CD4-positive, alpha-beta memory T cell (primary cell): ENCODE results near the gene CDC34. TPM values are rescaled to one million over a fixed set of nuclear protein-coding genes. Genes with fewer than 3 reads are reported as not detected.

Experiments
- CTCF ChIA-PET: fragments of 350-600 bp; sonication (Branson Sonifier 250); formaldehyde crosslinking; loops from one replicate; lab custom pipeline; 2021; ENCODE audit warnings: inconsistent platforms; ENCODE audit not compliant: partially characterized antibody; lab: Charles Lee
- POLR2A ChIA-PET: fragments of 350-600 bp; sonication (Branson Sonifier 250); formaldehyde crosslinking; loops from one replicate; lab custom pipeline; 2021; ENCODE audit not compliant: partially characterized antibody; lab: Charles Lee
- DNase-seq, 5 donors: peaks; one replicate each; pipeline versions ENCODE4 v3.0.0 to v3.0.0-alpha.2; 2020 to 2022; ENCODE audit warnings: mixed read lengths in 1 of 5
- H3K27ac ChIP-seq: one replicate; pipeline ENCODE4 v1.7.0; 2013; ENCODE audit warnings: low read depth, low read length
- H3K27me3 ChIP-seq: 2 replicates; pipeline ENCODE4 v1.7.0; 2013; ENCODE audit warnings: mild to moderate bottlenecking, low read length, moderate library complexity; ENCODE audit not compliant: insufficient read depth
- H3K36me3 ChIP-seq: 2 replicates; pipeline ENCODE4 v1.7.0; 2013; ENCODE audit warnings: mild to moderate bottlenecking, low read length, moderate library complexity; ENCODE audit not compliant: insufficient read depth
- H3K4me1 ChIP-seq: 2 replicates; pipeline ENCODE4 v1.7.0; 2013; ENCODE audit warnings: mild to moderate bottlenecking, low read length, moderate library complexity; ENCODE audit not compliant: insufficient read depth
- H3K4me3 ChIP-seq, 2 donors: one replicate each; pipeline ENCODE4 v1.7.0; 2013; ENCODE audit warnings: low read length in 2 of 2, mild to moderate bottlenecking in 1 of 2
- H3K9me3 ChIP-seq, 2 donors: one replicate each; pipeline ENCODE4 v1.7.0; 2013; ENCODE audit warnings: low read length in 2 of 2, control low read depth in 1 of 2; ENCODE audit not compliant: control insufficient read depth in 1 of 2
- H3K27ac Mint-ChIP-seq, 7 donors: one replicate each; pipeline ENCODE4 v1.8.0; 2020 to 2021; ENCODE audit warnings: mixed read lengths in 7 of 7, mild to moderate bottlenecking in 6 of 7, inconsistent platforms in 3 of 7, moderate library complexity in 3 of 7
- H3K27me3 Mint-ChIP-seq, 2 donors: one replicate each; pipeline ENCODE4 v1.8.0; 2020 to 2021; ENCODE audit warnings: mixed read lengths in 2 of 2
- H3K36me3 Mint-ChIP-seq, 2 donors: one replicate each; pipeline ENCODE4 v1.8.0; 2020 to 2021; ENCODE audit warnings: mixed read lengths in 2 of 2, inconsistent platforms in 1 of 2, mild to moderate bottlenecking in 1 of 2
- H3K4me1 Mint-ChIP-seq, 4 donors: one replicate each; pipeline ENCODE4 v1.8.0; 2020 to 2021; ENCODE audit warnings: mixed read lengths in 4 of 4, mild to moderate bottlenecking in 1 of 4
- H3K4me3 Mint-ChIP-seq, 8 donors: one replicate each; pipeline ENCODE4 v1.8.0; 2020 to 2021; ENCODE audit warnings: mixed read lengths in 8 of 8, mild to moderate bottlenecking in 7 of 8, moderate library complexity in 6 of 8, inconsistent platforms in 3 of 8
- H3K9me3 Mint-ChIP-seq, 8 donors: one replicate each; pipeline ENCODE4 v1.8.0; 2020 to 2021; ENCODE audit warnings: mixed read lengths in 8 of 8, mild to moderate bottlenecking in 5 of 8, inconsistent platforms in 3 of 8, moderate library complexity in 1 of 8
- intact Hi-C: fragments of 100-400 bp; cut with micrococcal nuclease; formaldehyde crosslinking; loops from one replicate; pipeline ENCODE4 v1.15.1; 2023
- polyA plus RNA-seq, 2 donors: library from polyadenylated mRNA; unstranded; fragments of 300-500 nt; fragmentation: Illumina TruSeq; gene quantifications; one replicate each; pipeline ENCODE4 v1.2.3, GENCODE V29; 2021
- total RNA-seq, 2 experiments: library from RNA; stranded (reverse); gene quantifications; one replicate each; pipeline ENCODE4 v1.2.3, GENCODE V29; 2021

The CDC34 gene
- total and polyA plus RNA-seq, 4 experiments from 2014 or later: 26.7 to 46.6 (median 44.2) TPM

DNA sequence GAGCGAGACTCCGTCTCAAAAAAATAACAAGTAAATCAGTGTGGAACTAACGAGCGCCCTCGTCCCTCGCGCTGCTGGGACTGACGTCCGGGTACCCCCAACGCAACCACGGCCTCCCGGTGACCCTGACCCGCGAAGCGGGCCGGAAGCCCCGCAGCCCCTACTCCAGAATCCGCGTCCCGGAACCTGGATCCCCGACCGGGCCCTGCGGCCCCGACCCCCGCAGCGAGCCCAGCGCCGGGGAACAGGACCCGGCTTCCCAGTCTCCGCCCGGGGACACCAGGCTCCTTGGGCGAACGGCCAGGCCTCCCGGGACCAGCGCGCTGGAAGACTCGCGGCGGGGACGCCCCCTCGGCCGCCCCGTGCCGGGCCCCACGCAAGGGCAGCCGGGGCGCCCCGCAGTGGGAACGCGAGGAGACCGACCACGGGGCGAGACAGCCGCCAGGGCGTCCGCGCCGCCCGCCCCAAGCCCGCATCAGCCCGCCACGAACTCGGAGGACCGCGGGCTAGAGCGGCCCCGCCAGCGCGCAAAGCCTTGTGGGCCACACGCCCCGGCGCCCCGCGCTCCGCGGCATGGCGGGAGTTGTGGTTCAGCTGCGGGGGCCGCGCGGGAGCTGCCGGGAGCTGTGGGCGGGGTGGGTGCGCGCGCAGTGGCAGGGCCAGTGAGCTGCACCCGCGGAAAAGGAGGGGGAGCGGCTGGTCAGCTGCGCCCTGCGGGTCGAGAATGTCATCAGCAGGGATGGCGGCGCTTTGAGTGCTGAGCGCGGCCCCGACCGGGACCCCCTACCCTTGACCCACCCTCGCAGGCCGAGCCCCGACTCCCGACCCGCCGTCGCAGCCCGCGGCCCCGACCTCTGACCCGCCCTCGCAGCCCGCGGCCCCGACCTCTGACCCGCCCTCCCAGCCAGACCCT, 42.8 kb upstream of the CDC34 start:
- Mint-ChIP-seq H3K4me1 (peaks cover 0 to 24% (median 2%) of the 10 kb centered on the region in 4 donors), H3K4me3 (peak overlapping the region; percentile 68 to 91 (median 82)), H3K27me3 (peaks cover 4 to 6% of the 10 kb centered on the region in 2 donors), H3K9me3 (peaks cover 0 to 1% (median 0%) of the 10 kb centered on the region in 8 donors), H3K27ac (peak overlapping the region; percentile 24 to 91 (median 80)), H3K36me3 (no peaks in the 10 kb centered on the region)
- Histone ChIP-seq H3K27me3 (no peaks in the 10 kb centered on the region), H3K36me3 (no peaks in the 10 kb centered on the region), H3K9me3 (no peaks in the 10 kb centered on the region), H3K4me3 (peak overlapping the region in 1 of 2 donors; percentile 77), H3K4me1 (peaks cover 5% of the 10 kb centered on the region), H3K27ac (peak overlapping the region; percentile 79)
- peak; percentile 89 to 92 (median 91) for DNase-seq
- intact Hi-C loops: loop anchor here (1.0 kb wide), 1 partner anchor 19 kb away; the partner anchor contains the start of gene TPGS1
- CTCF ChIA-PET: interaction anchor here (1.1 to 3.1 kb wide), 2 partner anchors 18 to 22 kb away, joined by 18 to 30 read pairs; partner anchors contain the start of gene TPGS1
- POLR2A ChIA-PET: interaction anchor here (0.8 to 1.7 kb wide), 7 partner anchors 9 to 43 kb away, joined by 3 to 61 read pairs (median 6); partner anchors contain the start of genes CDC34 and TPGS1

DNA sequence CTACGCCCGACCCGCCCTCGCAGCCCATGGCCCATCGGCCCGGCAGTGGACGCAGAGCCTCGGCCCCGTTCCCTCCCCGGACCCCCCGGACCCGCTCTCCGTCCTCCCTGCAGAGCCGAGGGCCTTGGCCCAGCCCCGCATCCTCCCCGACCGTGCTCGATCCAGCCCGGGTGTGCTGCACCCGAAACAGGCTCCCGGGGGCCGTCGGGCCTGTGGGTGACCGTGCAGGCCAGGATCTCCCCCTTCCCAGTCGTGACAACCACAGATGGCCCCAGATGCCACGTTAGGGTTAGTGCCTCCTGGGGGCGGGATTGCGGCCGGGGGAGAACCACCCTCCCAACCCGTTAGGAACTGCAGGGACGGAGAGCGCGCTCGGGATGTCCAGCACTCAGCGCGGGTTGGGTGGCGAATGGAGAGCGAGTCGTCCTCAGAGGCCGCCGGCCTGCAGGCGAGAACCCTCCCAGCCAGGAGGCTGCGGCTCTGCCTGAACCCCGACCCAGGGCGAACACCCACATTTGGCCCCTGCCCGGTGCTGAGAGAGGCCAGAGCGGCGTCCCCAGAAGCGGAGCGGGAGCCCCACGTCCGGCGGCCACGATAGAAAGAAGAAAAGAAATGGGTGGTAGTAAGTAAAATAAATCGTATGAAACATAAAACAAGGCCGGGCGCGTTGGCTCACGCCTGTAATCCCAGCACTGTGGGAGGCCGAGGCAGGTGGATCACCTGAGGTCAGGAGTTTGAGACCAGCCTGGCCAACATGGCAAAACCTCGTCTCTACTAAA, 42.0 kb upstream of the CDC34 start:
- Mint-ChIP-seq H3K4me1 (peaks cover 0 to 24% (median 2%) of the 10 kb centered on the region in 4 donors), H3K27me3 (peaks cover 1 to 6% of the 10 kb centered on the region in 2 donors), H3K36me3 (no peaks in the 10 kb centered on the region), H3K4me3 (peak overlapping the region; percentile 63 to 80 (median 74)), H3K27ac (peak overlapping the region in 4 of 7 donors; percentile 17 to 80 (median 52)), H3K9me3 (no peaks in the 10 kb centered on the region)
- POLR2A ChIA-PET: interaction anchor here (0.8 to 1.7 kb wide), 7 partner anchors 8 to 42 kb away, joined by 3 to 61 read pairs (median 6); partner anchors contain the start of genes CDC34 and TPGS1
- no peak for DNase-seq
- H3K27ac ChIP-seq: peak overlapping the region; percentile 79
- H3K36me3 ChIP-seq: no peaks in the 10 kb centered on the region
- H3K27me3 ChIP-seq: no peaks in the 10 kb centered on the region
- H3K9me3 ChIP-seq: no peaks in the 10 kb centered on the region
- peak overlapping the region in 1 of 2 donors; percentile 77 for H3K4me3 ChIP-seq
- H3K4me1 ChIP-seq: peaks cover 5% of the 10 kb centered on the region
- CTCF ChIA-PET: interaction anchor here (1.1 to 3.1 kb wide), 3 partner anchors 17 to 21 kb away, joined by 5 to 30 read pairs (median 18); partner anchors contain the start of gene TPGS1
- intact Hi-C loops: loop anchor here (1.0 kb wide), 1 partner anchor 18 kb away; the partner anchor contains the start of gene TPGS1

DNA sequence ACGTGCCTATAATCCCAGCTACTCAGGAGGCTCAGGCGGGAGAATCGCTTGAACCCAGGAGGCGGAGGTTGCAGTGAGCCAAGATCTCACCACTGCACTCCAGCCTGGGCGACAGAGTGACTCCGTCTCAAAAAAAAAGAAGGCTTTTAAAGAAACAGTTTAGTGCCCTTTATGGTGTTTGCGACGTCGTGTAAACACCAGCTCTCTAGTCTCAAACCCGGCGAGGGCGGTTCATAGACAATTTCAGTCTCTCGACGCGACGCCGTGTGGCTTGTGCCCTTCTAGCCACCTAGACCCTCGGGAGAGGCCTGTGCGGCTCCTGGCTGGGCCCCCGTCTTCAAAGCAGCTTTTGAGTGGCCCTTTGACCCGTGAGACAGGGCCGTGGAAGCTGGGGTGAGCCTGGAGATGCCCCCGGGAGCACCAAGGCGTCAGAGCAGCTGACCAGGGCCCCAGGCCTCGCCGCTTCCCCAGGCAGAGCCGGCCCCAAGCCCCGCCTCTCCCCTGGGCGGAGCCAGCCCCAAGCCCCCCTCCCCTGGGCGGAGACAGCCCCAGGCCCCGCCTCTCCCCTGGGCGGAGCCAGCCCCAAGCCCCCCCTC, 40.3 kb upstream of the CDC34 start:
- intact Hi-C loops: no loop called here
- peaks cover 0 to 1% of the 10 kb centered on the region in 2 donors for H3K27me3 Mint-ChIP-seq
- H3K36me3 Mint-ChIP-seq: no peaks in the 10 kb centered on the region
- peaks cover 5% of the 10 kb centered on the region for H3K4me1 ChIP-seq
- H3K36me3 ChIP-seq: no peaks in the 10 kb centered on the region
- ChIA-PET CTCF (interaction anchor here (0.9 to 1.7 kb wide), 2 partner anchors 16 to 19 kb away, joined by 4 to 5 read pairs; no protein-coding TSS in a partner anchor), POLR2A (interaction anchor here (0.6 to 1.2 kb wide), 4 partner anchors 15 to 41 kb away, joined by 3 to 5 read pairs (median 4); partner anchors contain the start of gene CDC34)
- no peak overlapping the region for H3K27ac ChIP-seq
- no peak overlapping the region for H3K4me3 ChIP-seq
- peak in 1 of 5 donors; percentile 40 for DNase-seq
- H3K4me3 Mint-ChIP-seq: no peak overlapping the region
- H3K27me3 ChIP-seq: no peaks in the 10 kb centered on the region
- H3K9me3 ChIP-seq: no peaks in the 10 kb centered on the region
- H3K27ac Mint-ChIP-seq: no peak overlapping the region
- H3K4me1 Mint-ChIP-seq: peaks cover 0 to 24% (median 2%) of the 10 kb centered on the region in 4 donors
- no peaks in the 10 kb centered on the region for H3K9me3 Mint-ChIP-seq

DNA sequence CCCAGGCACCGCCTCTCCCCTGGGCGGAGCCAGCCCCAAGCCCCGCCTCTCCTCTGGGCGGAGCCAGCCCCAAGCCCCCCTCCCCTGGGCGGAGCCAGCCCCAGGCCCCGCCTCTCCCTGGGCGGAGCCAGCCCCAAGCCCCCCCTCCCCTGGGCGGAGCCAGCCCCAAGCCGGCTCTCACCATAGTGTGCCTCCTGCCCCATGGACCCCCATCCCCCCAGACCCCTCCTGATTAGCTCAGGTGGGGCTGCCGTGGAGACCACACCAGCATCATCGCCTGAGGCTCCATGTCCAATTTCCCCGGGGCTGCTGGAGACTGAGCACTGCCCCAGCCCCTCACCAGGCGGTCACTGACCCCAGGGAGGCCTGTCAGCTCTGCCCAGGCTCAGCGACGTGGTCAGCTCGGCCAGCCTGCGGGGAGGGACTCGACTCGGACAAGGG, 39.4 kb upstream of the CDC34 start:
- H3K4me3 ChIP-seq: no peak overlapping the region
- peak in 3 of 5 donors; percentile 15 to 68 (median 32) for DNase-seq
- ChIA-PET CTCF (no interaction called here), POLR2A (interaction anchor here (0.7 kb wide), 1 partner anchor 86 kb away, joined by 4 read pairs; no protein-coding TSS in a partner anchor)
- H3K27me3 ChIP-seq: no peaks in the 10 kb centered on the region
- intact Hi-C loops: no loop called here
- Mint-ChIP-seq H3K4me1 (peaks cover 0 to 21% (median 2%) of the 10 kb centered on the region in 4 donors), H3K36me3 (no peaks in the 10 kb centered on the region), H3K27ac (no peak overlapping the region), H3K27me3 (no peaks in the 10 kb centered on the region), H3K4me3 (no peak overlapping the region), H3K9me3 (no peaks in the 10 kb centered on the region)
- no peak overlapping the region for H3K27ac ChIP-seq
- H3K9me3 ChIP-seq: no peaks in the 10 kb centered on the region
- no peaks in the 10 kb centered on the region for H3K36me3 ChIP-seq
- peaks cover 5% of the 10 kb centered on the region for H3K4me1 ChIP-seq

DNA sequence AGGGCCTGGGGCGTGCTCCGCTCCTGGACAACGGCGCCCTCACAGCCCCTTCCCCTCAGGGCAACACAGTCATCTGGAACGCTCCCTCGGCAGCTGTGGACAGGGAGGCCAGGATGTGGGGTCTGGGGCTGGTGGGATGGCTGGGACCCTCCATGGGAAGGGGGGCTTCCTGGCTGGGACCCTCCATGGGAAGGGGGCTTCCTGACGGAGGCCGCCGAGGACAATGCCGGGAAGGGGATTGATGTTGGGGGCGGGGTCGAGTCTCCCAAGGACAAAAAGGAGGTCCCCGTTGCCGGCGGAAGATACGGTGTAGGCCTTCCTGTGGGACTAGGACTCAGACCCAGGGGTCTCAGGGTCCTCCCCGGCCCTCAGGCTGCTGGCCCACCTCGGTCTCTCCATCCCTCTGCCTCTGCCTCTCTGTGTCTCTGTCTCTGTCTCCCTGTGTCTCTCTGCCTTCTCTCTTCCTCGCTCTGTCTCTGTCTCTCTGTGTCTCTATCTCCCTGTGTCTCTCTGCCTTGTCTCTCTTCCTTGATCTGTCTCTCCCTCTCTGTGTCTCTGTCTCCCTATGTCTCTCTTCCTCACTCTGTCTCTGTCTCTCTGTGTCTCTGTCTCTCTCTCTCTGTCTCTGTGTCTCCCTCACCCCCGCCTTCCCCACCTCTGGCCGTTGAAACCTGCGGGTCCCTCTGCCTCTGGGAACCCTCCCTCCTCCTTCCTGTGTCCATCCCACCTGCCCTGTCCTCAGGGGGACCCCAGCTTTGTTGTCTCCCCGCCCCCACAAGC, 38.0 kb upstream of the CDC34 start:
- H3K27ac Mint-ChIP-seq: peak overlapping the region in 5 of 7 donors; percentile 32 to 90 (median 67)
- Histone ChIP-seq H3K9me3 (no peaks in the 10 kb centered on the region), H3K27ac (no peak overlapping the region), H3K27me3 (peaks cover 6% of the 10 kb centered on the region), H3K4me3 (no peak overlapping the region), H3K4me1 (no peaks in the 10 kb centered on the region), H3K36me3 (no peaks in the 10 kb centered on the region)
- intact Hi-C loops: no loop called here
- H3K9me3 Mint-ChIP-seq: no peaks in the 10 kb centered on the region
- peaks cover 0 to 11% (median 2%) of the 10 kb centered on the region in 4 donors for H3K4me1 Mint-ChIP-seq
- peak overlapping the region in 2 of 8 donors; percentile 26 to 46 for H3K4me3 Mint-ChIP-seq
- no peak for DNase-seq
- H3K27me3 Mint-ChIP-seq: peaks cover 0 to 4% of the 10 kb centered on the region in 2 donors
- POLR2A ChIA-PET: no interaction called here
- CTCF ChIA-PET: interaction anchor here (1.4 kb wide), 1 partner anchor 13 kb away, joined by 4 read pairs; no protein-coding TSS in a partner anchor
- H3K36me3 Mint-ChIP-seq: no peaks in the 10 kb centered on the region
